GM12873 (cell line): ENCODE results near the gene ADAMTS17.

Experiments
- TF ChIP-seq, protein P1 (sequence below): IDR thresholded peaks from 2 replicates; pipeline ENCODE4 v1.5.1; 2012; ENCODE audit warnings: low read depth, mild to moderate bottlenecking, moderate library complexity, low read length, control low read depth; ENCODE audit not compliant: insufficient read depth; ENCODE audit errors: missing control alignments

Gene ADAMTS17

DNA sequence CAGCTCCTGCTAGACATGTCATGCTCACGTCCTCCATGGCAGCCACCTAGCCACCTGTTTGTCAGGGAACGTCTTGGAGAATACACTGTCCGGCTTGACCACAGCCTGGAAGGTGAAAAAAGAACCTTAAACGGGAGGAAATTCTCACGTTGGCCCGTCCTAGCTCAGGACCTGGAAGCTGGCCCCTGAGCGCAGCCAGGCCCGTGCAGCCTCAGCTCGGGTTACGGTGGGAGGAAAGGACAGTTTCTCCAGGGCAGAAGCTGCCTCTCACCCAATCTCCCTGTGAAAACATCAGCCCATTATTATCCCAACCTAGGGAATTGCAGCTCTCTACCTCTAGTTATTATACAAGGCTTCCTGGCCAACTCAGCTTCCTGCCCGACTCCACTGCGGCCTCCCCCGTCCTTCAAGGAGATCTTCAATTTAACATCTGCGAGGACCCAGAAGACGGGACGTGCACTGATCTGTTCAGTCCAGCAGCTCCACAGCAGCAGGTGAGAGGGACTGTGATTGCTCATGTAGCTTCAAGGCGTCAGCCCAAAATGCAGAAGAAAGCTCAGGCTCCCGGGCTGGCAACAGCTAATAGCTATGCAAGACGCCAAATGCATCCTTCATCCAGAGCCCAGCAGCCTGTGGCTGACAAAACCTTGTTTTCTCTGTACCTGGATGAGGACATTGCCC is 84.7 kb downstream of the ADAMTS17 start:
- TF ChIP-seq, protein P1, sequence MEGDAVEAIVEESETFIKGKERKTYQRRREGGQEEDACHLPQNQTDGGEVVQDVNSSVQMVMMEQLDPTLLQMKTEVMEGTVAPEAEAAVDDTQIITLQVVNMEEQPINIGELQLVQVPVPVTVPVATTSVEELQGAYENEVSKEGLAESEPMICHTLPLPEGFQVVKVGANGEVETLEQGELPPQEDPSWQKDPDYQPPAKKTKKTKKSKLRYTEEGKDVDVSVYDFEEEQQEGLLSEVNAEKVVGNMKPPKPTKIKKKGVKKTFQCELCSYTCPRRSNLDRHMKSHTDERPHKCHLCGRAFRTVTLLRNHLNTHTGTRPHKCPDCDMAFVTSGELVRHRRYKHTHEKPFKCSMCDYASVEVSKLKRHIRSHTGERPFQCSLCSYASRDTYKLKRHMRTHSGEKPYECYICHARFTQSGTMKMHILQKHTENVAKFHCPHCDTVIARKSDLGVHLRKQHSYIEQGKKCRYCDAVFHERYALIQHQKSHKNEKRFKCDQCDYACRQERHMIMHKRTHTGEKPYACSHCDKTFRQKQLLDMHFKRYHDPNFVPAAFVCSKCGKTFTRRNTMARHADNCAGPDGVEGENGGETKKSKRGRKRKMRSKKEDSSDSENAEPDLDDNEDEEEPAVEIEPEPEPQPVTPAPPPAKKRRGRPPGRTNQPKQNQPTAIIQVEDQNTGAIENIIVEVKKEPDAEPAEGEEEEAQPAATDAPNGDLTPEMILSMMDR: no peak

DNA sequence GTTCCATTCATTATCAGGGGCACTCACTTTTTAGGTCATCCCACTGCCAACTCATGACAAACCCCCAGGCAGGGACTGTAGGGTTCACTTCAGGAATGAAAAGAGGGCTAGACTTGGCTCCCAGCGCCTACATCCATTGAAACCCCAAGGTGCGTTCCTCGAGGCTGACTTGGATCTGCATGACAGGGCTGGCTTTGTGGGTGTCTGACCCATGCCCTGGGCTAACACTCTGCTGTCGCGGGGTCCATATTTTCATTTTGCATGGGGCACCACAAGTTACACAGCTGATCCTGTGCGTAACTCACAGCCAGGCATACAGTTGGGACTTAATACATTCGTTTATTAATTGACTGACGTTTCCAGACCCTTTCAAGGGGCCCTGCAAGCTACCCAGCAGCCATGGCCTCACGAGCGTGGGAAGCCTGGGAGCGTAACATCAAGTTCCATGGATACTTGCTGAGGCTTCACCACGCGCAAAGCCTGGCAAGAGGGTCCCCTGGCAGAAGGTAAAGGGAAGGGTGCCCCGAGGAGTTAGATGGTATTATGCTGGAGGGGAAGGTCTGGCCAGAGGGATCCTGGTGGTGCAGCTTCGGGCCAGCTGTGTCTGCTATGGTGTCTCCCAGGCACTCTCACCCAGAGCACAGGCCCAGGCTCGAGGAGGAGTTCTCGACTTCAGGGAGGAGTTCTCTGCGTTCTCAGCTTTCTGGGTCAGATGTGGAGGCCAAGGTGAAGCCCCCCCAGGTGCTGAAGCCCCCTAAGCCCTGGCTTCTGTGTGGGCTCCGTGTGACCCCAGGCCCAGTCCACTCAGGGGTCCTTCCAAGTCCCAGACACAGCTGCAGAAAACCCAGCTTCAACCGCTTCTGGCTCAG is 85.4 kb downstream of the ADAMTS17 start:
- TF ChIP-seq, protein P1: no peak

DNA sequence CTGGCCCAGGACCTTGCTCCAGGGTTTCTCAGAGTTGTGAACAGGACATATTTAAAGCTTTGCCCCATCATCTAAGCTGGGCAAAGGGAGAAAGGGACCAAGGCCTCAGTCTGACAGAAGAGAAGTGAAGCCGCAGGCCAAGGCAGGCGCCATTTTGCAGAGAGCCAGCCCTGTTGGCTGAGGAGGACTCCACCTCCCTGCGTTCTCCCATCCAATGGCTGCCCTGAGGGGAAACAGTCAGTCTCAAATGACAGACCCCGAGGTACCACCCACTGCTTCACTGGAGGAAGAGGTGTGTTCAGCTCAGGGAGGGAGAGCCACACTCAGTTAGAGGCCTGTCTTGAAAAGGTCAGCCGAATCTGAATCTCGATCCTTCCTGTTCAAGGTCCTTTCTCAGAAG is 86.1 kb downstream of the ADAMTS17 start:
- TF ChIP-seq, protein P1: no peak

DNA sequence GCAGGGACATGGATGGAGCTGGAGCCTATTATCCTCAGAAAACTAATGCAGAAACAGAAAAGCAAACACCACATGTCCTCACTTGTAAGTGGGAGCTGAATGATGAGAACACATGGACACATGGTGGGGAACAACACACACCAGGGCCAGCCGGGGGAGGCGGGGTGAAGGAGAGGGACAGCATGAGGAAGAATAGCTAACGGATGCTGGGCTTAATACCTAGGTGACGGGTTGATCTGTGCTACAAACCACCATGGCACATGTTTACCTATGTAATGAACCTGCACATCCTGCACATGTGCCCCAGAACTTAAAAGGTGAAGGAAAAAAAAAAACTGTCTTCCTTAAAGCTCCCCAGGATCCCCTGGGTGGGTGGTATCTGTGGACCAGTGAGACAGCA is 87.1 kb downstream of the ADAMTS17 start:
- TF ChIP-seq, protein P1: no peak

DNA sequence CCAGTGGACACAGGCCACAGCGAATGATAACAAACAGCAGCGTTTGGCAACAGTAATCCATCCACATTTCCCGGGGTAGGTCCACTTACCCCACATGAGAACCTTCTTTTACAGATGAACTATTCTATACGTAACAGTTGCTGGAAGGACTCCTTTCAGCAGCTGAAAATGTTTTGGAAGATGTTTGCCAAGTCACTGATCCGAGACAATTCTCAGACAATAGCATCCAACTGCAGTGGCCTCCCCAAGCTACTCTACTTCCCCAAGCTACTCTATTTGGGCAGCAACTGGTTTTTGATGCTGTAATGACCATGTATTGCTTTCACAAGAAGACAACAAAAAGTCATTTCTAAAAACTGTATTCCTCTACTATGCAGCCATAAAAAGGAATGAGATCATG is 87.5 kb downstream of the ADAMTS17 start:
- TF ChIP-seq, protein P1: no peak

DNA sequence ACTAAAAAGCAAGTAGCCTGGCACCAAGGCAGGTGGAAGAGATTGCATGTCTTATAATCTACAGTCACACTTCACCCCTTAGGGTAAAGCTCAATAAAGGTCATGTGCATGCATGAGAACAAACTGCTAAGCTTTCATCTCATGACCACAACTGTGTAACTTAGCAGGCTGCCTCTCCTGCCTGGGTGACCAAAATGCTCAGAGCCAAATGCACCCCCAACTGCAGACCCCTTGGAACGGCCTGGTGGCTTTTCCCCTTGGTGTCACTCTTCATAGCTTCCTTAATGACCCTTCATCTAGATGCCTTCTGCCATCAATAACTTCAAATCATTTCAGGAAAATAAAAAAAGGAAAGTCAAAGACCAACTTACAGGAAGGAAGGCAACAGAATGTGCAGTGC is 88.1 kb downstream of the ADAMTS17 start:
- TF ChIP-seq, protein P1: no peak

DNA sequence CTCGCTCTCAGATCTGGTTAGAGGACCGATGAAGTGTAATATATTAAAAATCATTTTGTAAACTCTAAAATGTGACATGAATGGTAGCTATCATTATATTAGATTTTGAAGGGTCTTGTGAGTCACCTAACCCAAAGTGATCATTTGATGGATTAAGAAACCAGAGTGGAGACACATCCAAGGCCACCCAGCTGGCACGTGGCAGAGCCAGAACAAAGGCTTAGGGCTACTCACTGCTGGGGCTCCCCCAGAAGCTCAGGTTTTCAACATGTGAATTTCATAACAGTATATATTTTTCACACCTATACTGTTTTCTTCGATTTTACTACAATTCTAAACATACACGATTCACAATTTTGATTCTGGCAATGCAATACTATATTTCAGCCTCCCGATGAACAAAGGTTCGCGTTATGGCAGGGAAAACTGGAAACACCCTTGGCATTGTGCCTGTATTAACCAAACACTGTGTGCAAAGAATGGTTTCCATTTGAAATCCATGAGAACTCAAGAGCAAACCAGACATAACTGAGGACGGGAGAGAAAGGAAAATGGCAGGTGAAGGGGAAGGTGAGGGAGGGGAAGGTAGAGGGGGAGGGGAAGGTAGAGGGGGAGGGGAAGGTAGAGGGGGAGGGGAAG is 88.9 kb downstream of the ADAMTS17 start:
- TF ChIP-seq, protein P1: no peak
